GM18873 (cell line): Measurements from ENCODE around the gene ALDH1B1.

Experiments used
- ATAC-seq: cut with Tn5 transposase; IDR thresholded peaks from one replicate; pipeline ENCODE4 v1.9.1; 2021; ENCODE audit warnings: mild to moderate bottlenecking, moderate library complexity, moderate number of reproducible peaks; ENCODE audit not compliant: unreplicated experiment, low FRiP score

ALDH1B1 gene

GRCh38 chr9:38413283-38413682 is 20.8 kb downstream of the ALDH1B1 start:
- ATAC-seq = no peak

- no peak for ATAC-seq
These were observed 21.7 kb downstream of the ALDH1B1 start for GRCh38 chr9:38414040-38414723.

DNA sequence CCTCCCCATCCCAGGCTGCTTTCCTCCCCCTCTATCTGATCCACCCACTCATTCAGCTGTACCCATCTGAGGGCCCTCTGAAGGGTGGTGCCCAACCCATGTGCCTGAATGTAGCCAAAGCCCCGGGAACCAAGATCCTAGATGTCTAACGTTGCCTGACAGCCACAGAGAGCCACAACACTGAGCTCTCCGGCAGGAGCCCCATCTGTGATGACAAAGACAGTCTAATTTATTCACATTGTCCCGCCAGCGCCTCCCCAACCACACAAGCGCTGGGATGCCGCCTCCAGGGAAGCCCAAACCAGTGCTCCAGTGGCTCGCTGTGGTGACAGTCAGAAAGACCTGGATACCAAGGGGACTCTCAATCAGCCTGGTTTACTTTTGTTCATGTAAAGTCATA is 23.4 kb downstream of the ALDH1B1 start:
- ATAC-seq = no peak

DNA sequence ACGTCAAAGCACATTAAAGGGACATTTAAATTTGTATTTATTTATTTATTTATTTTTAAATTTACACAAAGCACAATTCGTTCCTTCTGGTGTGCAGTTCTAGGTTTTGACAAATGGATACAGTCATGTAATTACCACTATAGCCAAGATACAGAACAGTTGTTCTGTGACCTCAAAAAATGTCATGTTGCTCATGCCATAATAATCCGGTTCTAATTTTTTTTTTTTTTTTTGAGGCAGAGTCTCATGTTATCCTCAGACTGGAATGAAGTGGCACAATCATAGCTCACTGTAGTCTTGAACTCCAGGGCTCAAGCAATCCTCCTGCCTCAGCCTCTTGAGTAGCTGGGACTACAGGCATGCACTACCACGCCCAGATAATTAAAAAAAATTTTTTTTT is 24.0 kb downstream of the ALDH1B1 start:
- ATAC-seq = no peak

- no peak for ATAC-seq
These were observed 24.8 kb downstream of the ALDH1B1 start for GRCh38 chr9:38417003-38417945.

GRCh38 chr9:38418366-38418765 is 25.9 kb downstream of the ALDH1B1 start:
- no peak for ATAC-seq

DNA sequence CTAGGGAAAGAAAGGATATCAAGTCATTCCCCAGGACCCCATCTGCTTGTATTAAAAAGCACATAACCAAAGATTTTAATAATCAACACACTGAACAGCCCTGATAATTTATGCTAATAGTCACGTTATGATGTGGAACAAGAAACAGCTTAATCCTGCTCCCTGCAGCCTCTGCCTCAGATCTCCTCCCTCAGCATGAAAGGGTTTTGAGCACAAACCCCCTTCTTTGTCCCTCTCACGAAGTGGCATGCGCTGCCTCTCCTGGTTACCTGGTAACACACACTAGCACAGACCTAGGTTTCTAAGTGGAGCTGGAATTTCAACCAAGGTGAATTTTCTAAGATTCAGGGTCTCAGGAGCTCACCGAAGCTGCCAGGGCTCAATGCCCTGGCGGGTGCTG is 26.7 kb downstream of the ALDH1B1 start:
- no peak for ATAC-seq

DNA sequence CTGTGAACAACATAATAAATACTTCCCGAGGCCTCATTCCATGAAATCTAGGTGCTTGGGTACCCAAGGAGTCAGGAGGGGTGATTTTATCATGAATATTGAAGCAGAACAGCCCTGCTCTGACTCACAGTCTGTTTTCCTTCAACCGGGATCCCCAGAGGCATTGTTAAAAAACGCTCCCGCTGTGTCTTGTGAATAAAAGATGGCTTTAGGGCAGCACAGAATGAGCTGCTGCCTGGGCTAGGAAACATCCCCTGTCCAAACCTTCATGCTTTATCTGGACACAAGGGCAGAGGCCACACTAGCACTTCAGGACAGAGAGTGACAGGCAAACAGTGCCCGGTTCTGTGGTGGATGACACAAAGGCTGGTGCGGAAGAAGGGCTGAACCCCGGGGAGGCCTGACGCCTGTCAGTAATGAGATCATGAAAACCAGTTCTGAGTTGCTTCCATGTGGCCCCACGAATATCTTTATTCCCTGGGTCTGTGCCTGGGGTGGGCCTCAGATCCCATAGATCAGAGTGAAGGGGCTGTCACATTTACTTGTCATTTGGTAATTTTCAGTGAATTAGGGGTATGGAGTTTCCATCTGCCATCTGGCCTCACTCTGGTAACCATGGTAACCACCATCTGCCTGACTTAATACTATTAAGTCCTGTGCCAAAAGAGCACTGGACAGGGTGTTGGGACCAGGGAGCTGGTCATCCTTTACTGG is 29.2 kb downstream of the ALDH1B1 start:
- ATAC-seq = no peak

- no peak for ATAC-seq
These were observed 30.2 kb downstream of the ALDH1B1 start for GRCh38 chr9:38422555-38423260.

GRCh38 chr9:38423273-38423972 is 30.9 kb downstream of the ALDH1B1 start:
- no peak for ATAC-seq

DNA sequence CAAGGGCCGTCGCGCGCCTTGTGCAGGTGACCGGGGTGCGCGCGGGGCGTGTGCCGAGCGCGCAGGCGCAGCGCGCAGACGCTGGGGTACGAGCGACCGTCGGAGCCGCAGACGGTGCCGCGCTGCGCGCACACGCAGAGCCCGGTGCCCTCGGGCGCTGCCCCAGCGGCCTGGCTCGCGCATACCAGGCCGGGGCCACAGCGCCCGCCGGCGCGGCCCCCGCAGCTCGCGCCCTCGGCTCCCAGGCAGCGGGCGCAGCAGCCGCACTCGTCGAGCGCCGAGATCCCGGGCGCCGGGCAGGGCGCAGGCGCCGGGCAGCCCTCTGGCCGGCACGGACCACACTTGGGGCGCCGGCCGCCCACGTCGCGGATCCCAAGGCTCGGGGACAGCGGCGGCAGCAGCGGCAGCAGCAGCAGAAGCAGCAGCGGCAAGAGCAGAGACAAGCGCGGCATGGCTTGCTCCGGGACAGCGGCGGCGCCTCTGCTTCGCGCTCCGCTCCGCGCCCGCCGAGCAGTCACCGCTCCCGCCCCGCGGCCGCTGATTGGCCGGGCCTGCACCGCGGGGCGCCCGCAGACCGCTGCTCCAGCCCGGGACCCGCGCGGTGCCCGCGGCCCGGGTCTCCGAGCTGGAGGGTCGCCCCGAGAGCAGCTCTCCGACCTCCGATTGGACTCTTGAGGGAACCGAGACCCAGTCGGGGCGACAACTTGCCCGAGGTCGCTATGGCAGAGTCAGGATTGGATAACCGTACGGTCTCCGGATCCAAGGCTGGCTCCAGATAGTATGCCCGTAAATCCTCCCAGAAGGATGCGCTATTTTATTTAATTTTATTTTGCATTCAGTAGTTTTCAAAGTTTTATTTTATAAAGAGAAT is 31.7 kb downstream of the ALDH1B1 start, which contains the start of gene IGFBPL1:
Gene IGFBPL1 (minus strand): TSS at position 482 of the 871 bp plus-strand sequence. CDS start 30 bp downstream, at position 452.
- ATAC-seq = no peak

DNA sequence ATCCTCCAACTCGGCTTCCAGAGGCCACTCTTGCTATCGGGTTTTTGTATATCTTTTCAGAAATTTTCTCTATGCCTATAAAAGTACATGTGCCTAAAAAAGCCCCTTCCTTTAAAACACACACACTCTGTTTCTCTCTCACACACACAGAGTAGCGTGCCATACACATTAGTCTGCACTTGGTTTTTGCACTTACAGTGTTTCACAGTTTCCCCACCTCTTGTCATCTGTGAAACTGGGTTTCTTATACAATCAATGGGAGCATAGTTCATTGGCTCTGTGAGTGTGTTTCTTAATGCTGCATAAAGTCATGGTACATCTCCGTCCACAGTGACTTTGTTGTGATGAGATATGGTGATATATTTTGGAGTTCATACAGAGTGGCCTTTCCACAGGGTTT is 32.4 kb downstream of the ALDH1B1 start:
- ATAC-seq = no peak

GRCh38 chr9:38428062-38428461 is 35.6 kb downstream of the ALDH1B1 start:
- ATAC-seq = no peak

DNA sequence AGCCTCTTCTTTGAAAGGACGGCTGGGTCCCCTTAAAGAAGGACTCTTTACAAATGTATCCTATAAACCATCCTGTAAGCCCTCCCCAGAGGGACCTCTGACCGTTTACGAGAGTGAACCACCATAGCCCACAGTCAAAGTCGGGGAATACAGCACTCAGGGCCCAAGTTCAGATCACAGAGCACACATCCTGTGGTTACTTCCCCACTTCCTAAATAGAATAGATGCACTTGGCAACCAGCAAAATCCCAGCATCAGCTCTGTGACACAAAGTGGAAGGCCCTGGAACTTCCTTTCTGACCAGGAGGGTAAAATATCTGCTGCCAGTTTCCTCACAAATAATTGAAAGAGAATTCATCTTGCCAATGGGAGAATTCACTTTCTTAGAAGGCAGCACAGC is 38.6 kb downstream of the ALDH1B1 start:
- no peak for ATAC-seq

DNA sequence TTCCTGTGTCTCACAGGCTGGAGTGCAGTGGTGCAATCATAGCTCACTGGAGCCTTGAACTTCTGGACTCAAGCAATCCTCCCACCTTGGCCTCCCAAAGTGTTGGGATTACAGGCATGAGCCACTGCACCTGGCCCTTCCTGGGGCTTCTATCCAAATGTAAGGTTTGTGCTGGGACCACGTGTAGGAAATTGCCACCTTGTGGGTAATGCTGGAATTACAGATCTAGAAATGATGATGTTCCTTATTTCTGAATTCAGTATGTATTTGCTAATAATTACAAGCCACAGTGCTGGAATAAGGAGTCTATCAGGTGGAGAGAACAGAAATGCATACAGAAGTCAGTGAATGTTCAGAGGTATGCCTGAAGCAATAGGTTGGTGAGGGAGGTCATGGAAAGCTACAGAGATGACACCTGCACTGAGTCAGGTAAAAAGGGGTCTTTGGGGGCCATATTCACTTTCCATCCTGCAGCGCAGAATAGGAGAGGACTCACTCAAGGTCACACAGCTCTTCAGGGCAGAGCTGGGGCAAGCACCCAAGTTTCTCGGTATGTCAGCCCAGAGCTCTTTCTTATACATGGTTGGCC is 40.5 kb downstream of the ALDH1B1 start:
- no peak for ATAC-seq

DNA sequence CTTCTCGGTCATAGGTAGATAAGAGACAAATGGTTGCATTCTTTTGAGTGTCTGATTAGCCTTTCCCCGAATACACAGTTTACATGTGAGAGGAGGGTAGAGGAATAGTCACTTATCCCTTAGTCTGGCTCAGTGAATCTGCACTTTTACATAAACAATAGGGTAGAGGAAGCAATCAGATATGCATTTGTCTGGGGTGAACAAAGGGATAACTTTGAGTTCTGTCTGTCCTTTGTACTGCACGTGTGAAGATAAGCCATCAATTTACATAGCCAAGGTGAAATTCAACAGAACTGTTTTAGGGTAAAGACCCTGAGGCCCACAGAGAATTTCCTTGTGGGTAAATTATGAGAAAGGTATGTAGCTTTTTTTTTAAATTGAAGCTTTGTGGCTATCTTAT is 41.9 kb downstream of the ALDH1B1 start:
- ATAC-seq = no peak

DNA sequence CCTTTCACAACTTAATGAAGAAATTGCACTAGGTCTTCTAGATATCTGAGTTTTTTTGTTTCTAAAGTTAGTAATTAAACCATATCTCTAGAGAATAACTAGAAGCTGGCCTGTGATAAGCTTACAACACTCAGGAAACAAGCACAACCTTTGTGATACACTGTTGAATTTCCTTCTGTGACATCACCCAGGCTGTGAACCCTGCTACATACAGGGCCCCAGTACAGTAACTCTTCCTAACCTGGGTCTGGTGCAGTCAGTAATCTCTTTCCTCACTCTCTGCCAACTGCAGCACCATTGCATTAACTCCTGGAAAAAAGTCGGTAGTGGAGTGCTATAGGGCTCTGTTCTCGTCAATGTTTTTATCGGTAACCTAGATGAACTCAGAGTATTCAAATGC is 42.4 kb downstream of the ALDH1B1 start:
- no peak for ATAC-seq

DNA sequence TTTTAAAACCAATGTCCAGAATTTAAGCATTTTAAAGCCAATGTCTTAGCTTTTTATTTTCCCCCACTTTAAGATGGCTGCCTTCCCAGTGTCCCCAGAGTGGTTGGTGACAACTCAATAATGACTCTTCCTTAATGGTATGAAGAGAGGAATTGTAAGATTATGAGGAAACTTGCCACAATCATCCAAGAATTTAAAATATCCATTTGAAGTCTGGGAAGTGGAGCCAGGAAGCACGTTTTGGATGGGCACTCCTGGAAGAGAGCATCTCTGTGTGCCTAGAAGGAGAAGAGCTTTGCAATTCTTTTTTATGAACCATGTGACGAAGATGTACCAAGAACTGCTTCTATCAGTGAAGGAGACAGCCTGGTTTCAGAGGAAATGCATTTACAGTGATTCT is 43.0 kb downstream of the ALDH1B1 start:
- no peak for ATAC-seq
